SU-DHL-6 (cell line): ENCODE results near the gene CLVS2.

Experiments used
- EZH2phosphoT487 ChIP-seq: fragments of 200-600 bp; sonication (generic), shearing (Covaris generic); conservative IDR thresholded peaks from 2 replicates; pipeline ENCODE4 v1.6.1; 2018; ENCODE audit warnings: mild to moderate bottlenecking, antibody characterized with exemption, low read length, moderate library complexity, mixed read lengths
- TF ChIP-seq, protein P1 (sequence below): fragments of 200-600 bp; sonication (generic); IDR thresholded peaks from one replicate; pipeline ENCODE4 v1.5.1; 2017; ENCODE audit warnings: antibody characterized with exemption, mild to moderate bottlenecking, low read length, moderate library complexity; ENCODE audit not compliant: insufficient read depth, poor library complexity, severe bottlenecking

DNA sequence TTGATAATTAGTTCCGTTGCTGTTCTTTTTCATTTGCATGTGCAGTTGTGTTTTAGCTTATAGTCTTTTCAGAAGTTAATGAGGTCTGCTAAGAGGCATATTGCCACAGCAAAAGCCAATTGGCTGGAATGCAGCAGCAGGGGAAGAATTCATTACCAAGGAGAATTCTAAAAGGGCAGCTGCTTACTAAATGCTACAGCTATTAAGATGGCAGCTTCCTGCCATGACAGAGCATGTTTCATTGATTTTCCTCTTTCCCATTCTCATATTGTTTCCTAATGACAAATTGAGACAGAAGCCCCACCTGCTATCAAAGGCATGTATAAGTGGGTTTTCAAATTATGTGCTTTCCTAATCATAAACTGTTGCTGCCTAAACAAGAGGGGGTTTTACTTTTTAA lies 66.6 kb downstream of the CLVS2 start:
- TF ChIP-seq, protein P1, sequence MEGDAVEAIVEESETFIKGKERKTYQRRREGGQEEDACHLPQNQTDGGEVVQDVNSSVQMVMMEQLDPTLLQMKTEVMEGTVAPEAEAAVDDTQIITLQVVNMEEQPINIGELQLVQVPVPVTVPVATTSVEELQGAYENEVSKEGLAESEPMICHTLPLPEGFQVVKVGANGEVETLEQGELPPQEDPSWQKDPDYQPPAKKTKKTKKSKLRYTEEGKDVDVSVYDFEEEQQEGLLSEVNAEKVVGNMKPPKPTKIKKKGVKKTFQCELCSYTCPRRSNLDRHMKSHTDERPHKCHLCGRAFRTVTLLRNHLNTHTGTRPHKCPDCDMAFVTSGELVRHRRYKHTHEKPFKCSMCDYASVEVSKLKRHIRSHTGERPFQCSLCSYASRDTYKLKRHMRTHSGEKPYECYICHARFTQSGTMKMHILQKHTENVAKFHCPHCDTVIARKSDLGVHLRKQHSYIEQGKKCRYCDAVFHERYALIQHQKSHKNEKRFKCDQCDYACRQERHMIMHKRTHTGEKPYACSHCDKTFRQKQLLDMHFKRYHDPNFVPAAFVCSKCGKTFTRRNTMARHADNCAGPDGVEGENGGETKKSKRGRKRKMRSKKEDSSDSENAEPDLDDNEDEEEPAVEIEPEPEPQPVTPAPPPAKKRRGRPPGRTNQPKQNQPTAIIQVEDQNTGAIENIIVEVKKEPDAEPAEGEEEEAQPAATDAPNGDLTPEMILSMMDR = no peak
- TF ChIP-seq EZH2phosphoT487 = no peak
